Gastroesophageal sphincter (tissue), 4 donors: ENCODE data around the gene RPS27A. TPM values are rescaled to one million over a fixed set of nuclear protein-coding genes. Genes with fewer than 3 reads are reported as not detected.

Experiments used
- ATAC-seq: fragments of 150-250 bp; one replicate; pipeline ENCODE4 v1.9.1; 2016; ENCODE audit warnings: mild to moderate bottlenecking, moderate library complexity
- H3K27ac ChIP-seq, 4 donors: fragments of 200-600 bp; sonication (generic) in 3 of 4; 1 replicate in 3 of 4; 2 replicates in 1 of 4; pipeline ENCODE4 v1.5.1; 2016 to 2019
- H3K27me3 ChIP-seq: fragments of 200-600 bp; sonication (generic); one replicate; pipeline ENCODE4 v1.5.1; 2019
- H3K36me3 ChIP-seq, 2 donors: fragments of 200-600 bp; sonication (generic); one replicate each; pipeline ENCODE4 v1.5.1; 2019; ENCODE audit warnings: control low read depth in 1 of 2
- H3K4me1 ChIP-seq, 3 donors: fragments of 200-600 bp; sonication (generic); 1 replicate in 2 of 3; 2 replicates in 1 of 3; pipeline ENCODE4 v1.5.1; 2016 to 2019; ENCODE audit warnings: control low read depth in 2 of 3
- H3K4me3 ChIP-seq, 2 donors: fragments of 200-600 bp; sonication (generic); one replicate each; pipeline ENCODE4 v1.5.1; 2019; ENCODE audit warnings: mild to moderate bottlenecking in 1 of 2, moderate library complexity in 1 of 2
- H3K9me3 ChIP-seq, 3 donors: fragments of 200-600 bp; sonication (generic); one replicate each; pipeline ENCODE4 v1.5.1; 2017 to 2019; ENCODE audit warnings: control low read depth in 2 of 3
- EP300 ChIP-seq: sonication (generic); formaldehyde crosslinking; IDR thresholded peaks from one replicate; pipeline ENCODE4 v1.6.1; 2017; ENCODE audit warnings: antibody characterized with exemption, mild to moderate bottlenecking
- POLR2A ChIP-seq, 2 donors: fragments of 450-650 bp; IDR thresholded peaks; one replicate each; pipeline ENCODE4 v1.6.1; 2017; ENCODE audit warnings: antibody characterized with exemption in 2 of 2, mild to moderate bottlenecking in 2 of 2, moderate library complexity in 1 of 2
- POLR2AphosphoS5 ChIP-seq: sonication (generic); formaldehyde crosslinking; IDR thresholded peaks from one replicate; pipeline ENCODE4 v1.6.1; 2017; ENCODE audit warnings: antibody characterized with exemption
- WGBS, 2 donors: methylation state at CpG; one replicate each; pipeline ENCODE4 v1.1.5; 2018; ENCODE audit warnings: low coverage in 1 of 2; 5-methylcytosine and 5-hydroxymethylcytosine counted together
- total RNA-seq, 4 donors: library from RNA; depleted of rRNA; stranded (reverse); fragments of >200 nt; gene quantifications; one replicate each; pipeline ENCODE4 v1.1.0, GENCODE V29; 2016
- TF ChIP-seq, protein P1 (sequence below), 4 experiments: fragments of 200-600 bp in 2 of 4; fragments of 450-650 bp in 2 of 4; sonication (generic) in 1 of 4; IDR thresholded peaks; one replicate each; pipeline ENCODE4 v1.5.1; 2017 to 2019; ENCODE audit warnings: antibody characterized with exemption in 4 of 4, mild to moderate bottlenecking in 2 of 4, moderate library complexity in 2 of 4

Gene RPS27A
- total RNA-seq, 4 donors from 2014 or later = 672 to 2,650 (median 1,912) TPM

DNA sequence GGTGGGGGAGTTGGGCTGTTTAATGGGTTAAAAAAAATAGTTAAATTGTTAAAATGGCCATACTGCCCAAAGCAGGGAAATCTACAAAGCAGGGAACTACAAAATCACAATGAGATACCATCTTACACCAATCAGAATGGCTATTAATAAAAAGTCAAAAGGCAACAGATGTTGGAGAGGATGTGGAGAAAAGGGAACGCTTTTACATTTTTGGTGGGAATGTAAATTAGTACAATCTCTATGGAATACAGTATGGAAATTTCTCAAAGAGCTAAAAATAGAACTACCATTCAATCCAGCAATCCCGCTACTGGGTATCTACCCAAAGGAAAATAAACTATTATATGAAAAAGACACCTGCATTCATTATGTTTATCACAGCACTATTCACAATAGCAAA is 27.5 kb upstream of the RPS27A start:
- Histone ChIP-seq H3K36me3 (peaks cover 0 to 27% of the 10 kb centered on the region in 2 donors), H3K9me3 (no peaks in the 10 kb centered on the region), H3K4me3 (no peak overlapping the region), H3K27ac (no peak overlapping the region), H3K27me3 (no peaks in the 10 kb centered on the region), H3K4me1 (no peaks in the 10 kb centered on the region)
- TF ChIP-seq POLR2AphosphoS5 (no peak), EP300 (no peak)
- TF ChIP-seq, protein P1, sequence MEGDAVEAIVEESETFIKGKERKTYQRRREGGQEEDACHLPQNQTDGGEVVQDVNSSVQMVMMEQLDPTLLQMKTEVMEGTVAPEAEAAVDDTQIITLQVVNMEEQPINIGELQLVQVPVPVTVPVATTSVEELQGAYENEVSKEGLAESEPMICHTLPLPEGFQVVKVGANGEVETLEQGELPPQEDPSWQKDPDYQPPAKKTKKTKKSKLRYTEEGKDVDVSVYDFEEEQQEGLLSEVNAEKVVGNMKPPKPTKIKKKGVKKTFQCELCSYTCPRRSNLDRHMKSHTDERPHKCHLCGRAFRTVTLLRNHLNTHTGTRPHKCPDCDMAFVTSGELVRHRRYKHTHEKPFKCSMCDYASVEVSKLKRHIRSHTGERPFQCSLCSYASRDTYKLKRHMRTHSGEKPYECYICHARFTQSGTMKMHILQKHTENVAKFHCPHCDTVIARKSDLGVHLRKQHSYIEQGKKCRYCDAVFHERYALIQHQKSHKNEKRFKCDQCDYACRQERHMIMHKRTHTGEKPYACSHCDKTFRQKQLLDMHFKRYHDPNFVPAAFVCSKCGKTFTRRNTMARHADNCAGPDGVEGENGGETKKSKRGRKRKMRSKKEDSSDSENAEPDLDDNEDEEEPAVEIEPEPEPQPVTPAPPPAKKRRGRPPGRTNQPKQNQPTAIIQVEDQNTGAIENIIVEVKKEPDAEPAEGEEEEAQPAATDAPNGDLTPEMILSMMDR (IDR thresholded peaks at IDR 0.05) = no peak
- 88 to 100% methylated on average over 2 of the region's 2 CpGs for WGBS, 2 donors
- no peak for ATAC-seq

DNA sequence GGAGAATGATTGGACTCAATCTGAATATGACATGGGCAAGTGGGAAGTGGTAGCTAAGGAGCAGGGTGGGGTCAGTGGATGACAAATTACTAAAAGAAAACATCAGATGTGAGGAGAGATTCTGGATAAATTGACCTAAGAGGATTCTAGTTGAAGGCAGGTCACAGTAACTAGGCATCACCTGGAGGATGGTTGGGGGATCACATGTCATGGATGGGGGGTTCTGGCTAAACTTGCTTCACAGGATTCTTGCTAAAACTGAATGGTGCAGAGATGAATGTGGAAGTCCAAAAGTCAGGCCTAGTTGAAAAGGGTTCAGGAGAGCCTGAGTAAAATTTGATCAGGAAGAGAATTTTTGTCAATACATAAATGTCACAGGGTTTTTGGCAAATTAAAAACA is 18.7 kb upstream of the RPS27A start:
- no peaks in the 10 kb centered on the region for H3K36me3 ChIP-seq
- H3K27me3 ChIP-seq = no peaks in the 10 kb centered on the region
- H3K27ac ChIP-seq = no peak overlapping the region
- ATAC-seq = no peak
- no peaks in the 10 kb centered on the region for H3K9me3 ChIP-seq
- H3K4me3 ChIP-seq = no peak overlapping the region
- no peak for TF ChIP-seq POLR2A (IDR thresholded peaks at IDR 0.05)
- TF ChIP-seq POLR2AphosphoS5 = no peak
- no peak for TF ChIP-seq EP300
- TF ChIP-seq, protein P1 (IDR thresholded peaks at IDR 0.05) = no peak
- no peaks in the 10 kb centered on the region for H3K4me1 ChIP-seq

DNA sequence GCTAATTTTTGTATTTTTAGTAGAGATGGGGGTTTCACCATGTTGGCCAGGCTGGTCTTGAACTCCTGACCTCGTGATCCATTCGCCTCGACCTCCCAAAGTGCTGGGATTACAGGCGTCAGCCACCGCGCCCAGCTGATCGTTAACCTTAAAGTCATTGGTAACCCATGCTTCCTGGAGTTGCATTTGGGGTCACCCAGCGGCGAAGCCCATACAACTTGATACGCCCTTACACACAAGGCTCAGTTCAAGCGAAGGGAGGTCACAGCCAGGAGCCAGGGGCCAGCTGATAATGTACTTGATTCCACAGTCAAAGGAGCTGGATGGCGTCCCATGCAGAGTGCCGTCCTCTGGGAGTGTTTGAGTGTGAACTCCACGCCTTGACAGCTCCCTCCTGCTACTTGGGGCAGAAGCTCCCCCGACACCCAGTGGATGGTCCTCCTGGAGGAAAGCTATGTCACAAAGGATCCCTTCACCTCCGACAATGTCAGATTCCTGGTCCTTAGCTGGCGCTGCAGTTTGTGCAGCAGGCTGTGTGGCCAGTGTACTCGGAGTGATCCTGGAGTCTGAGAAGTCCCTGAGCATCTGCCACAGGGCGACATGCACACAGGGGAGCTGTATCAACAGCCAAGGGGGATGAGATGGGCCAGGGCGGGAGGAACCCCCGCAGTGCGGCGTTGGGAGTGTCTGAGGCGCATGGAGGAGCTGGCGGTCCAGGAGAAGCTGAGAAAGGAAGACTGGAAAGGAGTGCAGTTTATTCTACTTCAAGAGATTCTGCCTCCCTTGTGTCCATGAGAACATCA is 8.3 kb upstream of the RPS27A start:
- H3K4me3 ChIP-seq = peak overlapping the region; percentile 84 to 97
- TF ChIP-seq, protein P1 (IDR thresholded peaks at IDR 0.05) = no peak
- TF ChIP-seq POLR2AphosphoS5 = no peak
- no peak for TF ChIP-seq EP300
- TF ChIP-seq POLR2A (IDR thresholded peaks at IDR 0.05) = no peak
- no peak for ATAC-seq
- H3K27me3 ChIP-seq = no peaks in the 10 kb centered on the region
- no peaks in the 10 kb centered on the region for H3K9me3 ChIP-seq
- H3K4me1 ChIP-seq = peaks cover 0 to 21% (median 0%) of the 10 kb centered on the region in 3 donors
- H3K36me3 ChIP-seq = no peaks in the 10 kb centered on the region
- peak overlapping the region in 3 of 4 donors; percentile 93 to 96 (median 96) for H3K27ac ChIP-seq
- WGBS, 2 donors = 92 to 100% methylated on average over 1 to 2 of the region's 25 CpGs

DNA sequence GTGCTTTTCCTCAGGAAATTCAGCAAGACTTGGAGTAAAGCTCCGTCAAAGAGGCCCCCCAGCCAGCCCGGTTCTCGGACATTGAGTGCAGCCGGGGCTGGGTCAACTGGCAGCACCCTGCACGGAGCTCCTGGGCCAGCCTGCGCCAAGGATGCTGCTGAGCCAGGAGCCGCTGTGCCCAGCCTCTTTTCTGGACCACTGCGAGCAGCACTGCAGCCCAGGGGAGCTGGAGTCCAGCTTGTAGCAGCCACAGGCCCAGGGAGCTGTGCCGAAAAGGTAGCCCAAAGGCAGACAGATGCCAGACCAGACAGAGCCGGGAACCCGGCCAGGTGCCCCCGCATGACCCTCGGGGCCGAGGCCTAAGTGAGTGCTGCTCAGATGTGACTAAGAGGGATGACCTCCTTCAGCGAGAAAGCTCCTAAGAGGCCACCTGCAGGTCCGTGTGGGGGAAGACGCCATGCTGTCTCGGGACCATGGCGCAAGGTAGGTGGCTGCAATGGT is 7.7 kb upstream of the RPS27A start:
- no peaks in the 10 kb centered on the region for H3K36me3 ChIP-seq
- no peak overlapping the region for H3K4me3 ChIP-seq
- peak overlapping the region in 3 of 4 donors; percentile 93 to 96 (median 96) for H3K27ac ChIP-seq
- no peak for ATAC-seq
- no peaks in the 10 kb centered on the region for H3K27me3 ChIP-seq
- no peaks in the 10 kb centered on the region for H3K9me3 ChIP-seq
- 67% methylated on average over 5 of the region's 19 CpGs; no CpG with 5 or more reads in 1 of the 2 donors for WGBS, 2 donors
- peaks cover 0 to 21% (median 0%) of the 10 kb centered on the region in 3 donors for H3K4me1 ChIP-seq
- TF ChIP-seq EP300 = no peak
- no peak for TF ChIP-seq POLR2A (IDR thresholded peaks at IDR 0.05)
- TF ChIP-seq, protein P1 (IDR thresholded peaks at IDR 0.05) = no peak
